Fibroblast of peridontal ligament (primary cell): ENCODE results near the gene PCDHB9.
A peak's percentile ranks its signal among the peaks of the same experiment; 100 is the strongest.
"Not testable (repeated sequence)": the region's sequence is repeated elsewhere in the genome, so short reads cannot be mapped to it uniquely, and the experiment has no call there.

ENCODE experiments used
- DNase-seq: peaks from one replicate; pipeline ENCODE4 v3.0.0-alpha.2; 2010; ENCODE audit errors: extremely low read depth

PCDHB9 gene

GRCh38 chr5:141188682-141189081 is 1.7 kb downstream of the PCDHB9 start:
- not testable (repeated sequence) for DNase-seq

GRCh38 chr5:141189131-141189530 is 2.2 kb downstream of the PCDHB9 start:
- not testable (repeated sequence) for DNase-seq

- peak; percentile 6 for DNase-seq
Observed at GRCh38 chr5:141192110-141192725, 5.3 kb downstream of the PCDHB9 start, which contains the start of gene PCDHB10. Gene PCDHB10 (plus strand): TSS chr5:141192353. CDS start chr5:141192553, 200 bp downstream.

- not testable (repeated sequence) for DNase-seq
Observed at GRCh38 chr5:141194332-141194731, 7.4 kb downstream of the PCDHB9 start.

- DNase-seq = no peak
Observed at GRCh38 chr5:141196363-141196762, 9.4 kb downstream of the PCDHB9 start.

GRCh38 chr5:141199359-141200235 is 12.6 kb downstream of the PCDHB9 start, which contains the start of gene PCDHB11:
Gene PCDHB11 (plus strand): TSS chr5:141199627. CDS start chr5:141199775, 148 bp downstream.
- DNase-seq = no peak

- not testable (repeated sequence) for DNase-seq
Observed at GRCh38 chr5:141201126-141201525, 14.2 kb downstream of the PCDHB9 start.

- not testable (repeated sequence) for DNase-seq
Observed at GRCh38 chr5:141201646-141202045, 14.7 kb downstream of the PCDHB9 start.

- DNase-seq = no peak
Observed at GRCh38 chr5:141208478-141208877, 21.5 kb downstream of the PCDHB9 start, which contains the start of gene PCDHB12. Gene PCDHB12 (plus strand): TSS chr5:141208719. CDS start chr5:141208908, 189 bp downstream.

- not testable (repeated sequence) for DNase-seq
Observed at GRCh38 chr5:141210281-141210680, 23.3 kb downstream of the PCDHB9 start.

- DNase-seq = not testable (repeated sequence)
Observed at GRCh38 chr5:141210849-141211248, 23.9 kb downstream of the PCDHB9 start.

GRCh38 chr5:141213656-141214339 is 26.8 kb downstream of the PCDHB9 start, which contains the start of gene PCDHB13:
Gene PCDHB13 (plus strand): TSS chr5:141213919. CDS start chr5:141214124, 205 bp downstream.
- DNase-seq = not testable (repeated sequence)

- not testable (repeated sequence) for DNase-seq
Observed at GRCh38 chr5:141214583-141214982, 27.6 kb downstream of the PCDHB9 start.

- DNase-seq = not testable (repeated sequence)
Observed at GRCh38 chr5:141215504-141215903, 28.5 kb downstream of the PCDHB9 start.

GRCh38 chr5:141216035-141216434 is 29.1 kb downstream of the PCDHB9 start:
- DNase-seq = not testable (repeated sequence)

- DNase-seq = peak; percentile 45
Observed at GRCh38 chr5:141223112-141223783, 36.3 kb downstream of the PCDHB9 start, which contains the start of gene PCDHB14. Gene PCDHB14 (plus strand): TSS chr5:141223343. CDS start chr5:141223506, 163 bp downstream.

- DNase-seq = not testable (repeated sequence)
Observed at GRCh38 chr5:141224844-141225243, 37.9 kb downstream of the PCDHB9 start.

GRCh38 chr5:141225421-141225820 is 38.5 kb downstream of the PCDHB9 start:
- not testable (repeated sequence) for DNase-seq

GRCh38 chr5:141234109-141234667 is 47.2 kb downstream of the PCDHB9 start:
- DNase-seq = peak; percentile 7

GRCh38 chr5:141235922-141236321 is 49.0 kb downstream of the PCDHB9 start:
- DNase-seq = not testable (repeated sequence)
